ENCODE results near the gene PLA2G3.

DNA sequence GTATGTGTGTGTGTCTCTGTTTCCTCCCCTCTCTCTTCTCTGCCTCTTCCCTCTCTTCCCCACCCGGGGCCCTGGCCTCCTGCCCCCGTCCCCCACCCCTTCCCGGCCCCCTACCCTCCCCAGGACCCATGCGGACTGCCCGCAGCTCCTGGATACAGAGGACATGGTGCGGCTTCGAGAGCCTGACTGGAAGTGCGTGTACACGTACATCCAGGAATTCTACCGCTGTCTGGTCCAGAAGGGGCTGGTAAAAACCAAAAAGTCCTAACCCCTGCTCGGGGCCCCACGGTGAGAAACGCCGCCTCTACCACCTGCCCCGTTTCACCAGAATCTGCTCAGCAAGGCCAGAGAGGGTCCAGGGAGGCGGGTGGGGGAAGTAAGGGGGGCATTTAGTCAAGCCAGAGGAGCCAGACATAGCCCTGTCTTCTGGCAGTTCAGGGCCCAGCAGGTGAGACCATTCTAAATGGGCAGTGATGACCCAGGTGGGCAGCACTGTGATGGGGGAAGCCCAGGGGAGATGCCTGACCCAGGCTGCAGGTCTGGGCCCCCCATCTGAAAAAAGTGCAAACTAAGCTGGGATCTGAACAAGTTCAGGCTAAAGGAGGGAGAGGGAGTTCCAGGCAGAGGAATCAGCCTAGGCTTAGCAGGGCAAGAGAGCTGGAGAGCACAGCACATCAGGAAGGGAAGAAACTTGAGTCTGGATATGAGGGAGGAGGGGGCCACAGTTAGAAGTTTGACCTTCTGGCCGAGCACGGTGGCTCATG, 39.4 kb downstream of the PLA2G3 start:
- TF ChIP-seq CTCF (IDR thresholded peaks at IDR 0.05; ENCODE audit: low read depth, low read length) (no peak), EZH2phosphoT487 (IDR thresholded peaks at IDR 0.05; ENCODE audit: low read depth) (no peak)

Data from OCI-LY3 (cell line).